ENCODE measurements around the gene PTRHD1. TPM values are rescaled to one million over a fixed set of nuclear protein-coding genes. Genes with fewer than 3 reads are reported as not detected.

Gene PTRHD1
- polyA plus RNA-seq, 1 donor from 2014 or later = 33.6 TPM

DNA sequence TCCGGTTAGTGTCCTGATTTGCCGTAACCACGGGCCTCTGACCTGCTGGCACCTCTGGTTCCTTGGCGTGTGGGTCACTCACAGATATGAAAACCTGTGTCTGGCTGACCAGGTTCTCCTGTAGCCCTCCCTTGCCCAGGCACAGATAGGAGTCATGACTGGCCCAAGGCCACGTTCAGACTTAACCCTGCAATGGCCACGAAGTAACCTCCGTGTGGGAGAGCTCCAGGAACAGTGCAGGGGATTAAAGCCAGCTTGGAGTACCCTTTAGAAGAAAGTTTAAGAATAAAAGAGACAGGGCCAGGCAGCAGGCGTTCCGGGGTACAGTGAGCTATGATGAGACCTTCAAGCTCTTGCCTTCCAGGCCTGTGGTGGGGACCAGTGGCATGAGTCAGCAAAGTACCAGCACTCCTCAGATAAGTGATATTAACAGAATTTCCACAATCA lies 25.6 kb upstream of the PTRHD1 start:
- Histone ChIP-seq H3K9me3 (ENCODE audit: low read length) (no peaks in the 10 kb centered on the region), H3K27ac (ENCODE audit: low read length) (no peak overlapping the region), H3F3A (ENCODE audit: insufficient read depth, low read length, poor library complexity, severe bottlenecking) (no peaks in the 10 kb centered on the region), H4K20me1 (ENCODE audit: insufficient read depth) (no peaks in the 10 kb centered on the region), H3K4me3 (ENCODE audit: low read length) (no peak overlapping the region), H3K79me2 (replicated peaks; ENCODE audit: insufficient read depth, low read length) (no peaks in the 10 kb centered on the region), H3K9ac (ENCODE audit: low read length) (no peak overlapping the region), H3K27me3 (ENCODE audit: insufficient read depth, low read depth, low read length) (no peaks in the 10 kb centered on the region), H2AFZ (ENCODE audit: low read depth, low read length) (no peak overlapping the region), H3K9me2 (ENCODE audit: insufficient read depth, low read length) (no peaks in the 10 kb centered on the region), H3K36me3 (ENCODE audit: insufficient read depth, low read length) (peaks cover 10% of the 10 kb centered on the region), H3K4me2 (ENCODE audit: low read length) (no peak overlapping the region)
- TF ChIP-seq MXI1 (conservative IDR thresholded peaks at IDR 0.05; ENCODE audit: poor library complexity, severe bottlenecking) = no peak
- TF ChIP-seq TAF1 (IDR thresholded peaks at IDR 0.05; ENCODE audit: low read depth) = no peak
- TF ChIP-seq SMC3 (conservative IDR thresholded peaks at IDR 0.05; ENCODE audit: poor library complexity) = no peak
- no peak for TF ChIP-seq CTCF (IDR thresholded peaks at IDR 0.05; ENCODE audit: poor library complexity, severe bottlenecking)
- TF ChIP-seq, protein P1, sequence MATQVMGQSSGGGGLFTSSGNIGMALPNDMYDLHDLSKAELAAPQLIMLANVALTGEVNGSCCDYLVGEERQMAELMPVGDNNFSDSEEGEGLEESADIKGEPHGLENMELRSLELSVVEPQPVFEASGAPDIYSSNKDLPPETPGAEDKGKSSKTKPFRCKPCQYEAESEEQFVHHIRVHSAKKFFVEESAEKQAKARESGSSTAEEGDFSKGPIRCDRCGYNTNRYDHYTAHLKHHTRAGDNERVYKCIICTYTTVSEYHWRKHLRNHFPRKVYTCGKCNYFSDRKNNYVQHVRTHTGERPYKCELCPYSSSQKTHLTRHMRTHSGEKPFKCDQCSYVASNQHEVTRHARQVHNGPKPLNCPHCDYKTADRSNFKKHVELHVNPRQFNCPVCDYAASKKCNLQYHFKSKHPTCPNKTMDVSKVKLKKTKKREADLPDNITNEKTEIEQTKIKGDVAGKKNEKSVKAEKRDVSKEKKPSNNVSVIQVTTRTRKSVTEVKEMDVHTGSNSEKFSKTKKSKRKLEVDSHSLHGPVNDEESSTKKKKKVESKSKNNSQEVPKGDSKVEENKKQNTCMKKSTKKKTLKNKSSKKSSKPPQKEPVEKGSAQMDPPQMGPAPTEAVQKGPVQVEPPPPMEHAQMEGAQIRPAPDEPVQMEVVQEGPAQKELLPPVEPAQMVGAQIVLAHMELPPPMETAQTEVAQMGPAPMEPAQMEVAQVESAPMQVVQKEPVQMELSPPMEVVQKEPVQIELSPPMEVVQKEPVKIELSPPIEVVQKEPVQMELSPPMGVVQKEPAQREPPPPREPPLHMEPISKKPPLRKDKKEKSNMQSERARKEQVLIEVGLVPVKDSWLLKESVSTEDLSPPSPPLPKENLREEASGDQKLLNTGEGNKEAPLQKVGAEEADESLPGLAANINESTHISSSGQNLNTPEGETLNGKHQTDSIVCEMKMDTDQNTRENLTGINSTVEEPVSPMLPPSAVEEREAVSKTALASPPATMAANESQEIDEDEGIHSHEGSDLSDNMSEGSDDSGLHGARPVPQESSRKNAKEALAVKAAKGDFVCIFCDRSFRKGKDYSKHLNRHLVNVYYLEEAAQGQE (IDR thresholded peaks at IDR 0.05; ENCODE audit: borderline replicate concordance) = no peak
- no peak for TF ChIP-seq POLR2AphosphoS5 (IDR thresholded peaks at IDR 0.05)
- no peak for TF ChIP-seq RAD21 (conservative IDR thresholded peaks at IDR 0.05)
- no peak for TF ChIP-seq EP300 (conservative IDR thresholded peaks at IDR 0.05; ENCODE audit: poor library complexity, severe bottlenecking)
- no peak for TF ChIP-seq EZH2 (IDR thresholded peaks at IDR 0.05; ENCODE audit: borderline replicate concordance, insufficient read depth, low read length, poor library complexity, severe bottlenecking)

DNA sequence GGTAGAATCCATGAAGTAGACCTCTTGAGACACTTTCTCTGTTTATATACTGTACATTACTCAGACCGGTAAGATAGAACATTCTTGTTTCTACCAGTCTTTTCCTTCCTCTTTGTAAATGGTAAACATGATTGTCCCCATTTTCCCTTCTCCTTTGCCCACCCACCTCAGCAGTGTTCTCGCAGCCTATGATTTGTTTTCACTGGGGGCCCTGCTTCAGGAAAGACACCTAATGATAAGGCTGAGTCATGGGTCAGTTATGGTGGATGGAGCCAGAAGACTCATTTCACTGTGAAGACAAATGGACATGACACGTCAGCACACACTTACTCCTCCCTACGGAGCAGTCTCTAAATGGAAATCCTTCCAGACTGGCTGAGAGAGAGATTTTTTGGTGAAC lies 23.7 kb upstream of the PTRHD1 start:
- Histone ChIP-seq H2AFZ (ENCODE audit: low read depth, low read length) (no peak overlapping the region), H3K4me2 (ENCODE audit: low read length) (no peak overlapping the region), H3K4me3 (ENCODE audit: low read length) (no peak overlapping the region), H3K79me2 (replicated peaks; ENCODE audit: insufficient read depth, low read length) (peaks cover 9% of the 10 kb centered on the region), H3F3A (ENCODE audit: insufficient read depth, low read length, poor library complexity, severe bottlenecking) (no peaks in the 10 kb centered on the region), H3K9ac (ENCODE audit: low read length) (no peak overlapping the region), H3K9me3 (ENCODE audit: low read length) (no peaks in the 10 kb centered on the region), H3K27ac (ENCODE audit: low read length) (no peak overlapping the region), H3K36me3 (ENCODE audit: insufficient read depth, low read length) (peaks cover 10% of the 10 kb centered on the region), H3K9me2 (ENCODE audit: insufficient read depth, low read length) (no peaks in the 10 kb centered on the region), H4K20me1 (ENCODE audit: insufficient read depth) (no peaks in the 10 kb centered on the region), H3K27me3 (ENCODE audit: insufficient read depth, low read depth, low read length) (no peaks in the 10 kb centered on the region)
- TF ChIP-seq EP300 (conservative IDR thresholded peaks at IDR 0.05; ENCODE audit: poor library complexity, severe bottlenecking) = no peak
- no peak for TF ChIP-seq TAF1 (IDR thresholded peaks at IDR 0.05; ENCODE audit: low read depth)
- TF ChIP-seq MXI1 (conservative IDR thresholded peaks at IDR 0.05; ENCODE audit: poor library complexity, severe bottlenecking) = no peak
- TF ChIP-seq EZH2 (IDR thresholded peaks at IDR 0.05; ENCODE audit: borderline replicate concordance, insufficient read depth, low read length, poor library complexity, severe bottlenecking) = no peak
- TF ChIP-seq, protein P1 (IDR thresholded peaks at IDR 0.05; ENCODE audit: borderline replicate concordance) = no peak
- TF ChIP-seq RAD21 (conservative IDR thresholded peaks at IDR 0.05) = no peak
- no peak for TF ChIP-seq SMC3 (conservative IDR thresholded peaks at IDR 0.05; ENCODE audit: poor library complexity)
- no peak for TF ChIP-seq POLR2AphosphoS5 (IDR thresholded peaks at IDR 0.05)
- no peak for TF ChIP-seq CTCF (IDR thresholded peaks at IDR 0.05; ENCODE audit: poor library complexity, severe bottlenecking)

Data from neural cell (in vitro differentiated cells).